GM23338 (cell line): ENCODE measurements around the gene NEB. TPM values are rescaled to one million over a fixed set of nuclear protein-coding genes. Genes with fewer than 3 reads are reported as not detected.

Source experiments
- ATAC-seq: fragments of 200-7000 bp; cut with Tn5 transposase; 3 replicates; pipeline ENCODE4 v1.9.1; 2020
- DNase-seq: peaks from one replicate; pipeline ENCODE4 v3.0.0-alpha.2; 2015; ENCODE audit warnings: low spot score
- H2AFZ ChIP-seq: fragments of 200-600 bp; sonication (generic); 2 replicates; pipeline ENCODE4 v1.8.0; 2016; ENCODE audit warnings: antibody characterized with exemption, mild to moderate bottlenecking, moderate library complexity
- H3F3A ChIP-seq: fragments of 200-600 bp; sonication (generic); replicated peaks from 2 replicates; pipeline ENCODE4 v1.8.0; 2017; ENCODE audit warnings: antibody characterized with exemption, mixed run types, low read depth
- H3K27ac ChIP-seq: fragments of 200-600 bp; sonication (generic); 2 replicates; pipeline ENCODE4 v1.6.1; 2016; ENCODE audit warnings: low read depth
- H3K27me3 ChIP-seq: fragments of 200-600 bp; sonication (generic); 2 replicates; pipeline ENCODE4 v1.8.0; 2016; ENCODE audit warnings: mild to moderate bottlenecking, mixed run types, moderate library complexity; ENCODE audit not compliant: insufficient read depth
- H3K36me3 ChIP-seq: fragments of 200-600 bp; sonication (generic); 2 replicates; pipeline ENCODE4 v1.8.0; 2016; ENCODE audit warnings: mild to moderate bottlenecking; ENCODE audit not compliant: insufficient read depth
- H3K4me1 ChIP-seq: fragments of 200-600 bp; sonication (generic); 2 replicates; pipeline ENCODE4 v1.8.0; 2016; ENCODE audit warnings: mild to moderate bottlenecking, moderate library complexity; ENCODE audit not compliant: insufficient read depth
- H3K4me2 ChIP-seq: fragments of 200-600 bp; sonication (generic); 2 replicates; pipeline ENCODE4 v1.7.1; 2017; ENCODE audit warnings: mixed run types
- H3K4me3 ChIP-seq: fragments of 200-600 bp; sonication (generic); 2 replicates; pipeline ENCODE4 v1.6.1; 2016; ENCODE audit warnings: mixed run types
- H3K79me2 ChIP-seq: fragments of 200-600 bp; sonication (generic); replicated peaks from 2 replicates; pipeline ENCODE4 v1.8.0; 2017; ENCODE audit warnings: mild to moderate bottlenecking; ENCODE audit not compliant: insufficient read depth
- H3K9me2 ChIP-seq: fragments of 200-600 bp; sonication (generic); 2 replicates; pipeline ENCODE4 v1.8.0; 2017; ENCODE audit not compliant: insufficient read depth
- H4K20me1 ChIP-seq: fragments of 200-600 bp; sonication (generic); replicated peaks from 2 replicates; pipeline ENCODE4 v1.8.0; 2017; ENCODE audit warnings: mild to moderate bottlenecking; ENCODE audit not compliant: insufficient read depth
- H3K27ac Mint-ChIP-seq: 2 replicates; pipeline ENCODE4 v1.8.0; 2020; ENCODE audit warnings: inconsistent platforms, mild to moderate bottlenecking, moderate library complexity, mixed read lengths
- H3K27me3 Mint-ChIP-seq: 3 replicates; pipeline ENCODE4 v1.8.0; 2022; ENCODE audit warnings: low read depth, mild to moderate bottlenecking, moderate library complexity, mixed read lengths, inconsistent platforms; ENCODE audit not compliant: insufficient read depth, poor library complexity
- H3K36me3 Mint-ChIP-seq: 3 replicates; pipeline ENCODE4 v1.8.0; 2021; ENCODE audit warnings: low read depth, mild to moderate bottlenecking, inconsistent platforms, moderate library complexity, mixed read lengths
- H3K4me1 Mint-ChIP-seq: 3 replicates; pipeline ENCODE4 v1.8.0; 2020; ENCODE audit warnings: mild to moderate bottlenecking, inconsistent platforms, mixed read lengths
- H3K4me3 Mint-ChIP-seq: 3 replicates; pipeline ENCODE4 v1.8.0; 2021; ENCODE audit warnings: moderate library complexity, mild to moderate bottlenecking, inconsistent platforms, mixed read lengths
- H3K9me3 Mint-ChIP-seq: 3 replicates; pipeline ENCODE4 v1.8.0; 2020; ENCODE audit warnings: moderate library complexity, mild to moderate bottlenecking, inconsistent platforms, mixed read lengths
- CREB1 ChIP-seq: fragments of 250-450 bp; sonication (Bioruptor Pico); IDR thresholded peaks from 2 replicates; pipeline ENCODE4 v1.5.0; 2020; ENCODE audit warnings: low read depth, mild to moderate bottlenecking, moderate library complexity
- EZH2 ChIP-seq: fragments of 200-600 bp; sonication (generic); IDR thresholded peaks from one replicate; pipeline ENCODE4 v1.8.0; 2017; ENCODE audit warnings: antibody characterized with exemption, mild to moderate bottlenecking, low read depth; ENCODE audit not compliant: unreplicated experiment
- EZH2phosphoT487 ChIP-seq: fragments of 200-600 bp; sonication (generic); IDR thresholded peaks from one replicate; pipeline ENCODE4 v1.8.1; 2018; ENCODE audit warnings: antibody characterized with exemption; ENCODE audit not compliant: unreplicated experiment
- JUNB ChIP-seq: IDR thresholded peaks from one replicate; pipeline ENCODE4 v1.6.1; 2016; ENCODE audit warnings: antibody characterized with exemption; ENCODE audit not compliant: unreplicated experiment
- NANOG ChIP-seq: IDR thresholded peaks from 2 replicates; pipeline ENCODE4 v1.6.1; 2016; ENCODE audit warnings: antibody characterized with exemption, borderline replicate concordance
- POLR2AphosphoS5 ChIP-seq: IDR thresholded peaks from 2 replicates; pipeline ENCODE4 v1.6.1; 2016; ENCODE audit warnings: antibody characterized with exemption, low read depth
- REST ChIP-seq: IDR thresholded peaks from one replicate; pipeline ENCODE4 v1.6.1; 2018; ENCODE audit warnings: antibody characterized with exemption; ENCODE audit not compliant: unreplicated experiment
- STAT1 ChIP-seq: IDR thresholded peaks from one replicate; pipeline ENCODE4 v1.6.1; 2016; ENCODE audit warnings: antibody characterized with exemption; ENCODE audit not compliant: unreplicated experiment
- ZNF114 ChIP-seq: fragments of 250-450 bp; sonication (Bioruptor Pico); IDR thresholded peaks from 2 replicates; pipeline ENCODE4 v1.5.0; 2020; ENCODE audit warnings: mild to moderate bottlenecking, moderate library complexity
- ZNF331 ChIP-seq: fragments of 250-450 bp; sonication (Bioruptor Pico); IDR thresholded peaks from 2 replicates; pipeline ENCODE4 v1.5.0; 2020; ENCODE audit warnings: low read depth, mild to moderate bottlenecking, moderate library complexity
- polyA plus RNA-seq: library from polyadenylated mRNA; unstranded; fragments of >200 nt; fragmentation: Nextera tagmentation; extraction: Ambion mirVana; gene quantifications from 2 replicates; pipeline ENCODE4 v1.2.1, GENCODE V29; 2016
- total RNA-seq: library from RNA; depleted of rRNA; stranded (reverse); fragments of >200 nt; shearing (Covaris generic); gene quantifications from 2 replicates; pipeline ENCODE4 v1.2.3, GENCODE V29; 2014
- TF ChIP-seq, protein P1 (sequence below), 2 experiments: fragments of 200-600 bp in 1 of 2; sonication (generic) in 1 of 2; conservative IDR thresholded peaks; 2 replicates each; pipeline versions ENCODE4 v1.5.1 to v1.6.1; 2016 to 2017; ENCODE audit warnings: antibody characterized with exemption in 2 of 2, low read depth in 2 of 2, mild to moderate bottlenecking in 2 of 2, moderate library complexity in 1 of 2
- TF ChIP-seq, protein P2 (sequence below): fragments of 250-450 bp; sonication (Bioruptor Pico); IDR thresholded peaks from 2 replicates; pipeline ENCODE4 v1.5.0; 2020; ENCODE audit warnings: mild to moderate bottlenecking, moderate library complexity
- TF ChIP-seq, protein P3 (sequence below): IDR thresholded peaks from 2 replicates; pipeline ENCODE4 v1.6.1; 2016; ENCODE audit warnings: antibody characterized with exemption

NEB gene
- total and polyA plus RNA-seq, 2 experiments from 2014 or later: 6.2 to 13.7 TPM

GRCh38 chr2:151478011-151478410 lies 256.3 kb downstream of the NEB start:
- no peak overlapping the region for H3K27ac ChIP-seq
- ATAC-seq: no peak

More at GRCh38 chr2:151478011-151478410, 256.3 kb downstream of the NEB start:
- Histone ChIP-seq H3K4me3 (no peak overlapping the region), H3K4me2 (no peak overlapping the region), H3K79me2 (peaks cover 24% of the 10 kb centered on the region), H4K20me1 (0 out of 2 replicates have a peak, but pooled peaks cover 9% of the 10 kb centered on the region), H3K36me3 (peaks cover 32% of the 10 kb centered on the region), H3K4me1 (no peaks in the 10 kb centered on the region), H3K27me3 (no peaks in the 10 kb centered on the region), H3K9me2 (no peaks in the 10 kb centered on the region), H3F3A (no peaks in the 10 kb centered on the region), H2AFZ (no peak overlapping the region)
- Mint-ChIP-seq H3K36me3 (peaks cover 69% of the 10 kb centered on the region), H3K27ac (no peak overlapping the region), H3K4me1 (no peaks in the 10 kb centered on the region), H3K4me3 (no peak overlapping the region), H3K27me3 (no peaks in the 10 kb centered on the region), H3K9me3 (no peaks in the 10 kb centered on the region)
- TF ChIP-seq POLR2AphosphoS5 (no peak), JUNB (no peak), ZNF331 (CRISPR knock-in tag) (no peak), STAT1 (no peak), ZNF114 (CRISPR knock-in tag) (no peak), NANOG (no peak), CREB1 (CRISPR knock-in tag) (no peak), EZH2phosphoT487 (no peak), EZH2 (no peak), REST (no peak)
- TF ChIP-seq, protein P1, sequence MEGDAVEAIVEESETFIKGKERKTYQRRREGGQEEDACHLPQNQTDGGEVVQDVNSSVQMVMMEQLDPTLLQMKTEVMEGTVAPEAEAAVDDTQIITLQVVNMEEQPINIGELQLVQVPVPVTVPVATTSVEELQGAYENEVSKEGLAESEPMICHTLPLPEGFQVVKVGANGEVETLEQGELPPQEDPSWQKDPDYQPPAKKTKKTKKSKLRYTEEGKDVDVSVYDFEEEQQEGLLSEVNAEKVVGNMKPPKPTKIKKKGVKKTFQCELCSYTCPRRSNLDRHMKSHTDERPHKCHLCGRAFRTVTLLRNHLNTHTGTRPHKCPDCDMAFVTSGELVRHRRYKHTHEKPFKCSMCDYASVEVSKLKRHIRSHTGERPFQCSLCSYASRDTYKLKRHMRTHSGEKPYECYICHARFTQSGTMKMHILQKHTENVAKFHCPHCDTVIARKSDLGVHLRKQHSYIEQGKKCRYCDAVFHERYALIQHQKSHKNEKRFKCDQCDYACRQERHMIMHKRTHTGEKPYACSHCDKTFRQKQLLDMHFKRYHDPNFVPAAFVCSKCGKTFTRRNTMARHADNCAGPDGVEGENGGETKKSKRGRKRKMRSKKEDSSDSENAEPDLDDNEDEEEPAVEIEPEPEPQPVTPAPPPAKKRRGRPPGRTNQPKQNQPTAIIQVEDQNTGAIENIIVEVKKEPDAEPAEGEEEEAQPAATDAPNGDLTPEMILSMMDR (conservative IDR thresholded peaks at IDR 0.05; ENCODE audit: low read depth in 2 of 2): no peak
- TF ChIP-seq, protein P2, sequence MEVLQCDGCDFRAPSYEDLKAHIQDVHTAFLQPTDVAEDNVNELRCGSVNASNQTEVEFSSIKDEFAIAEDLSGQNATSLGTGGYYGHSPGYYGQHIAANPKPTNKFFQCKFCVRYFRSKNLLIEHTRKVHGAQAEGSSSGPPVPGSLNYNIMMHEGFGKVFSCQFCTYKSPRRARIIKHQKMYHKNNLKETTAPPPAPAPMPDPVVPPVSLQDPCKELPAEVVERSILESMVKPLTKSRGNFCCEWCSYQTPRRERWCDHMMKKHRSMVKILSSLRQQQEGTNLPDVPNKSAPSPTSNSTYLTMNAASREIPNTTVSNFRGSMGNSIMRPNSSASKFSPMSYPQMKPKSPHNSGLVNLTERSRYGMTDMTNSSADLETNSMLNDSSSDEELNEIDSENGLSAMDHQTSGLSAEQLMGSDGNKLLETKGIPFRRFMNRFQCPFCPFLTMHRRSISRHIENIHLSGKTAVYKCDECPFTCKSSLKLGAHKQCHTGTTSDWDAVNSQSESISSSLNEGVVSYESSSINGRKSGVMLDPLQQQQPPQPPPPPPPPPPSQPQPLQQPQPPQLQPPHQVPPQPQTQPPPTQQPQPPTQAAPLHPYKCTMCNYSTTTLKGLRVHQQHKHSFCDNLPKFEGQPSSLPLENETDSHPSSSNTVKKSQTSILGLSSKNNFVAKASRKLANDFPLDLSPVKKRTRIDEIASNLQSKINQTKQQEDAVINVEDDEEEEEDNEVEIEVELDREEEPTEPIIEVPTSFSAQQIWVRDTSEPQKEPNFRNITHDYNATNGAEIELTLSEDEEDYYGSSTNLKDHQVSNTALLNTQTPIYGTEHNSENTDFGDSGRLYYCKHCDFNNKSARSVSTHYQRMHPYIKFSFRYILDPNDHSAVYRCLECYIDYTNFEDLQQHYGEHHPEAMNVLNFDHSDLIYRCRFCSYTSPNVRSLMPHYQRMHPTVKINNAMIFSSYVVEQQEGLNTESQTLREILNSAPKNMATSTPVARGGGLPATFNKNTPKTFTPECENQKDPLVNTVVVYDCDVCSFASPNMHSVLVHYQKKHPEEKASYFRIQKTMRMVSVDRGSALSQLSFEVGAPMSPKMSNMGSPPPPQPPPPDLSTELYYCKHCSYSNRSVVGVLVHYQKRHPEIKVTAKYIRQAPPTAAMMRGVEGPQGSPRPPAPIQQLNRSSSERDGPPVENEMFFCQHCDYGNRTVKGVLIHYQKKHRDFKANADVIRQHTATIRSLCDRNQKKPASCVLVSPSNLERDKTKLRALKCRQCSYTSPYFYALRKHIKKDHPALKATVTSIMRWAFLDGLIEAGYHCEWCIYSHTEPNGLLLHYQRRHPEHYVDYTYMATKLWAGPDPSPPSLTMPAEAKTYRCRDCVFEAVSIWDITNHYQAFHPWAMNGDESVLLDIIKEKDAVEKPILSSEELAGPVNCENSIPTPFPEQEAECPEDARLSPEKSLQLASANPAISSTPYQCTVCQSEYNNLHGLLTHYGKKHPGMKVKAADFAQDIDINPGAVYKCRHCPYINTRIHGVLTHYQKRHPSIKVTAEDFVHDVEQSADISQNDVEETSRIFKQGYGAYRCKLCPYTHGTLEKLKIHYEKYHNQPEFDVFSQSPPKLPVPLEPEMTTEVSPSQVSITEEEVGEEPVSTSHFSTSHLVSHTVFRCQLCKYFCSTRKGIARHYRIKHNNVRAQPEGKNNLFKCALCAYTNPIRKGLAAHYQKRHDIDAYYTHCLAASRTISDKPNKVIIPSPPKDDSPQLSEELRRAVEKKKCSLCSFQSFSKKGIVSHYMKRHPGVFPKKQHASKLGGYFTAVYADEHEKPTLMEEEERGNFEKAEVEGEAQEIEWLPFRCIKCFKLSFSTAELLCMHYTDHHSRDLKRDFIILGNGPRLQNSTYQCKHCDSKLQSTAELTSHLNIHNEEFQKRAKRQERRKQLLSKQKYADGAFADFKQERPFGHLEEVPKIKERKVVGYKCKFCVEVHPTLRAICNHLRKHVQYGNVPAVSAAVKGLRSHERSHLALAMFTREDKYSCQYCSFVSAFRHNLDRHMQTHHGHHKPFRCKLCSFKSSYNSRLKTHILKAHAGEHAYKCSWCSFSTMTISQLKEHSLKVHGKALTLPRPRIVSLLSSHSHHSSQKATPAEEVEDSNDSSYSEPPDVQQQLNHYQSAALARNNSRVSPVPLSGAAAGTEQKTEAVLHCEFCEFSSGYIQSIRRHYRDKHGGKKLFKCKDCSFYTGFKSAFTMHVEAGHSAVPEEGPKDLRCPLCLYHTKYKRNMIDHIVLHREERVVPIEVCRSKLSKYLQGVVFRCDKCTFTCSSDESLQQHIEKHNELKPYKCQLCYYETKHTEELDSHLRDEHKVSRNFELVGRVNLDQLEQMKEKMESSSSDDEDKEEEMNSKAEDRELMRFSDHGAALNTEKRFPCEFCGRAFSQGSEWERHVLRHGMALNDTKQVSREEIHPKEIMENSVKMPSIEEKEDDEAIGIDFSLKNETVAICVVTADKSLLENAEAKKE (CRISPR knock-in tag): no peak
- TF ChIP-seq, protein P3, sequence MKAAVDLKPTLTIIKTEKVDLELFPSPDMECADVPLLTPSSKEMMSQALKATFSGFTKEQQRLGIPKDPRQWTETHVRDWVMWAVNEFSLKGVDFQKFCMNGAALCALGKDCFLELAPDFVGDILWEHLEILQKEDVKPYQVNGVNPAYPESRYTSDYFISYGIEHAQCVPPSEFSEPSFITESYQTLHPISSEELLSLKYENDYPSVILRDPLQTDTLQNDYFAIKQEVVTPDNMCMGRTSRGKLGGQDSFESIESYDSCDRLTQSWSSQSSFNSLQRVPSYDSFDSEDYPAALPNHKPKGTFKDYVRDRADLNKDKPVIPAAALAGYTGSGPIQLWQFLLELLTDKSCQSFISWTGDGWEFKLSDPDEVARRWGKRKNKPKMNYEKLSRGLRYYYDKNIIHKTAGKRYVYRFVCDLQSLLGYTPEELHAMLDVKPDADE: no peak
- DNase-seq: no peak
